ENCODE results near the gene AP2A2. TPM values are rescaled to one million over a fixed set of nuclear protein-coding genes. Genes with fewer than 3 reads are reported as not detected.

The AP2A2 gene
- total RNA-seq, 1 donor from 2014 or later = 89.1 TPM

DNA sequence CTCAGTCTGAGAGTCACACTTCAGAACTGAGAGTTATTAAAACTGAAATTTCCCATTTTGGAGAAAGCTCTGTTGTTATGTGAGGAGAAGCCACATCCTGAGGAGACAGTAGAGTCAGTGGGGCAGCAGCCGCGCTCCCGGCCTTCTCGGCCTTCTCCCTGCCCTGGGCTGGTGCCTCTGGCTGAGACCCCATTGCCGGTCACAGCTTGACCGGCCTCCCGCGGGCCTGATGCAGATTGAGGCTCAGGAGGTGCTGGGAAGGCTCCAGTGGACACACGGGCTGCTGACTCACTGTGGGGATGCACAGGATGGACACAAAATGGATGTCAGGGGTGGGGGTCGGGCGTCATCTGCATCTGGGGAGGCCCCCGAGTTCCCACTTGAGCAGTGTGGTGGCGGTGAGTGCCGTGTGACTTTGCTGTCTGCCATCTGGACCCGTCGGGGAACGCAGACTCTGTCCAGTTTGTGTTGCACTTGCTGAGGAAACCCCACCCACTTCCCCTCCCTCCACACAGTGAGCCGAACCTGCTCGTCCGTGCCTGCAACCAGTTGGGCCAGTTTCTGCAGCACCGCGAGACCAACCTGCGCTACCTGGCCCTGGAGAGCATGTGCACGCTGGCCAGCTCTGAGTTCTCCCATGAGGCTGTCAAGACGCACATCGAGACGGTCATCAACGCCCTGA is 60.7 kb downstream of the AP2A2 start:
- Mint-ChIP-seq H3K27ac (no peak overlapping the region), H3K4me1 (peaks cover 5% of the 10 kb centered on the region), H3K4me3 (no peak overlapping the region), H3K36me3 (peaks cover 17% of the 10 kb centered on the region), H3K9me3 (no peaks in the 10 kb centered on the region), H3K27me3 (ENCODE audit: low read depth) (no peaks in the 10 kb centered on the region)
- DNase-seq (ENCODE audit: low spot score in 2 of 2, unreplicated experiment in 2 of 2) = peak in 1 of 2 experiments; percentile 48
- TF ChIP-seq, protein P1, sequence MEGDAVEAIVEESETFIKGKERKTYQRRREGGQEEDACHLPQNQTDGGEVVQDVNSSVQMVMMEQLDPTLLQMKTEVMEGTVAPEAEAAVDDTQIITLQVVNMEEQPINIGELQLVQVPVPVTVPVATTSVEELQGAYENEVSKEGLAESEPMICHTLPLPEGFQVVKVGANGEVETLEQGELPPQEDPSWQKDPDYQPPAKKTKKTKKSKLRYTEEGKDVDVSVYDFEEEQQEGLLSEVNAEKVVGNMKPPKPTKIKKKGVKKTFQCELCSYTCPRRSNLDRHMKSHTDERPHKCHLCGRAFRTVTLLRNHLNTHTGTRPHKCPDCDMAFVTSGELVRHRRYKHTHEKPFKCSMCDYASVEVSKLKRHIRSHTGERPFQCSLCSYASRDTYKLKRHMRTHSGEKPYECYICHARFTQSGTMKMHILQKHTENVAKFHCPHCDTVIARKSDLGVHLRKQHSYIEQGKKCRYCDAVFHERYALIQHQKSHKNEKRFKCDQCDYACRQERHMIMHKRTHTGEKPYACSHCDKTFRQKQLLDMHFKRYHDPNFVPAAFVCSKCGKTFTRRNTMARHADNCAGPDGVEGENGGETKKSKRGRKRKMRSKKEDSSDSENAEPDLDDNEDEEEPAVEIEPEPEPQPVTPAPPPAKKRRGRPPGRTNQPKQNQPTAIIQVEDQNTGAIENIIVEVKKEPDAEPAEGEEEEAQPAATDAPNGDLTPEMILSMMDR (IDR thresholded peaks at IDR 0.05; ENCODE audit: unreplicated experiment) = no peak

DNA sequence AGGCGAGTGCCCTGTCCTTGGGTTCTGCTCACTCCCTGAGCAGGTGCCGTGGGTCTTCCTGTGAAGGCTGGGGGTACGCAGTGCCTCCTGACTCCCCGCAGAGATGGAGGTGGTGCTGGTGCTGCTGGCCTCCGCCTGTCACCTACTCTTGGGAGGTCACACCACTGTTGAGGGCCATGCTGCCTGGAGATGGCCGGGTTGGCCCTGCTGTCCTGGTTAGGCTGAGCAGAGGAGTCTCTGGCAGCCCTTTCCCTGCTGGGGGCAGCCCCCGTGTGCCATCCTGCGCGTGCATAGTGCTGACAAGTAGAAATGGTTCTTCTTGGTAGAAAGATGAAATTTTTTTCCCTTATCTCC is 61.3 kb downstream of the AP2A2 start:
- Mint-ChIP-seq H3K27me3 (ENCODE audit: low read depth) (no peaks in the 10 kb centered on the region), H3K27ac (no peak overlapping the region), H3K4me1 (peaks cover 5% of the 10 kb centered on the region), H3K36me3 (peaks cover 17% of the 10 kb centered on the region), H3K9me3 (no peaks in the 10 kb centered on the region), H3K4me3 (no peak overlapping the region)
- TF ChIP-seq, protein P1 (IDR thresholded peaks at IDR 0.05; ENCODE audit: unreplicated experiment) = no peak
- no peak for DNase-seq (ENCODE audit: low spot score in 2 of 2, unreplicated experiment in 2 of 2)

DNA sequence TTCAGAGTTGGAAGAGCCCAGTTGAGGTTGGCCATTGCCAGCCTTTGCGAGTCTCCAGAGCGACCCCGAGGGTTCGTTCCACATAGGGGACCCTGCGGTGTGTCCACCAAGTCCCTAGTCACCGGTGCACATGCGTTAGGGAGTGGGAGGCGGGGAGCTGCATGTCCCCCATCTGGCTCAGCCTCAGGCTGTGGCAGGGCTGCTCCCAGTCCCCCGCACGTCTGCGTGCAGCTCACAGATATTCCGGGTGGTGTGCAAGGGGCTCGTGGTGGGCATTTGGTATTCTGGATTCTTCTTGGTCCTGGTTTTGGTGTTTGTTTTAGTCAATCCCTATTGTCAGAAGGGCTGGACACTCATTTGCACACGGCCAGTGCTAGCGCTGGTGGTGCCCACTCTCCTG is 62.0 kb downstream of the AP2A2 start:
- no peak for DNase-seq (ENCODE audit: low spot score in 2 of 2, unreplicated experiment in 2 of 2)
- no peak overlapping the region for H3K4me3 Mint-ChIP-seq
- no peaks in the 10 kb centered on the region for H3K9me3 Mint-ChIP-seq
- TF ChIP-seq, protein P1 (IDR thresholded peaks at IDR 0.05; ENCODE audit: unreplicated experiment) = no peak
- H3K4me1 Mint-ChIP-seq = peaks cover 5% of the 10 kb centered on the region
- H3K27me3 Mint-ChIP-seq (ENCODE audit: low read depth) = no peaks in the 10 kb centered on the region
- H3K27ac Mint-ChIP-seq = no peak overlapping the region
- peaks cover 15% of the 10 kb centered on the region for H3K36me3 Mint-ChIP-seq

DNA sequence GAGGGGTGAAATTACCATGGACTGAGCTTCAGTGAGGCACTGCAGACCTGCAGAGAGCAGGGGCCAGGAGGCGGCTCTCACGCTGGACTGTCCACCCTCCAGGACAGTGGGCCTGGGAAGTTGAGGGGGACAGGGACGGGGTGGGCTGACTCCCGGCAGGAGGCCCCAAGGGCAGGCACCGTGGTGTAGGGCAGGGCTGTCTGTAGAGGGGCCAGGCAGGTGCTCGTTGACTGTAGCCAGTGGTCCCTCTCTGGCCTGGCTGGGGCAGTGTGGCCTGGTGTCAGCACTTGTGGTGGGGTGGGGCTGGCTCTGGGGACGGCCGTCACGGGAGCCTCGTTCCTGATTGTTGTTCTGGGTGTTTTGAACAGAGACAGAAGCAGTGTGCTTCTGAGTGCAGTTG is 64.4 kb downstream of the AP2A2 start:
- no peaks in the 10 kb centered on the region for H3K27me3 Mint-ChIP-seq (ENCODE audit: low read depth)
- peaks cover 11% of the 10 kb centered on the region for H3K36me3 Mint-ChIP-seq
- DNase-seq (ENCODE audit: low spot score in 2 of 2, unreplicated experiment in 2 of 2) = no peak
- H3K4me3 Mint-ChIP-seq = no peak overlapping the region
- TF ChIP-seq, protein P1 (IDR thresholded peaks at IDR 0.05; ENCODE audit: unreplicated experiment) = no peak
- no peaks in the 10 kb centered on the region for H3K9me3 Mint-ChIP-seq
- no peak overlapping the region for H3K27ac Mint-ChIP-seq
- H3K4me1 Mint-ChIP-seq = peaks cover 6% of the 10 kb centered on the region

DNA sequence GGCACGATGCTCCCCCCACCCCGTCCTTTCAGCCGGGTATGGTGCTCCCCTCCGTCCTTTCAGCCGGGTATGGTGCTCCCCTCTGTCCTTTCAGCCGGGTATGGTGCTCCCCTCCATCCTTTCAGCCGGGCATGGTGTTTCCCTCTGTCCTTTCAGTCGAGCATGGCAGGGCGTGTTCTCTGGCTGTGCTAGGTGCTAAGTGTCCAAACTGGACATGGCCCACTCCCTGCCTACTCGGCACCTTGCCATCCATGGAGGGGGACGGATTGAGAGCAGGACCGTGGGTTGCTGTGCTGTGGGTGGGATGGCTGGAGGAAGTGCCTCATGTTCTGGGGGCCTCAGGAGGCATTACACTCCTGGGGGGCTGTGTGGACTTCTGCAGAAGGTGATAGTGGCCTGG is 65.4 kb downstream of the AP2A2 start:
- no peaks in the 10 kb centered on the region for H3K27me3 Mint-ChIP-seq (ENCODE audit: low read depth)
- DNase-seq (ENCODE audit: low spot score in 2 of 2, unreplicated experiment in 2 of 2) = no peak
- no peak overlapping the region for H3K4me3 Mint-ChIP-seq
- H3K9me3 Mint-ChIP-seq = no peaks in the 10 kb centered on the region
- TF ChIP-seq, protein P1 (IDR thresholded peaks at IDR 0.05; ENCODE audit: unreplicated experiment) = no peak
- no peak overlapping the region for H3K27ac Mint-ChIP-seq
- peaks cover 13% of the 10 kb centered on the region for H3K36me3 Mint-ChIP-seq
- H3K4me1 Mint-ChIP-seq = peaks cover 7% of the 10 kb centered on the region
